Anterior cingulate cortex (tissue), 58 donors: Measurements from ENCODE around the gene IFI35.
A peak's percentile ranks its signal among the peaks of the same experiment; 100 is the strongest.

Experiments used
- DNase-seq, 58 donors: peaks; one replicate each; lab custom pipeline; 2025; lab: John Stamatoyannopoulos, UW

The IFI35 gene

GRCh38 chr17:43020789-43021740 lies 14.5 kb downstream of the IFI35 start:
- DNase-seq: peak in 35 of 58 donors; percentile 23 to 72 (median 46)

GRCh38 chr17:43021741-43022512 lies 15.3 kb downstream of the IFI35 start, which contains the start of gene VAT1:
TSS of gene VAT1 (minus strand) at chr17:43022385. CDS start at chr17:43022322, 63 bp downstream.
- DNase-seq: peak in 56 of 58 donors; percentile 18 to 78 (median 57)

- peak in 57 of 58 donors; percentile 12 to 93 (median 80) for DNase-seq
These were observed 18.1 kb downstream of the IFI35 start, which contains the start of gene RND2 for GRCh38 chr17:43024407-43025289. TSS of gene RND2 (plus strand) at chr17:43025231. CDS start at chr17:43025348, 117 bp downstream.

DNA sequence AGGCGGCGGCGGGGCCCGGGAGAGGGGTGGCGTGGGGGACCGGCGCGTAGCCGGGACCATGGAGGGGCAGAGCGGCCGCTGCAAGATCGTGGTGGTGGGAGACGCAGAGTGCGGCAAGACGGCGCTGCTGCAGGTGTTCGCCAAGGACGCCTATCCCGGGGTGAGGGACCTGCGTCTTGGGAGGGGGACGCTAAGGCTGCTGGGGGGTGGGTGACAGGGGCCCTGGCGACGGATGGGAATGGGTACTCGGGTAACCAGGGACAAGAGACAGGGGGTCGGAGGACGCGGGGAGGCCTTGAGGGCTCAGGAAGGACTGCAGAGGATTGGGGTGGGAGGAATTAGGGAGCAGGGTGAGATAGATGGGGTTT lies 18.7 kb downstream of the IFI35 start:
- no peak for DNase-seq

GRCh38 chr17:43025766-43026537 lies 19.4 kb downstream of the IFI35 start:
- no peak for DNase-seq

GRCh38 chr17:43026595-43026994 lies 20.0 kb downstream of the IFI35 start:
- DNase-seq: no peak

- no peak for DNase-seq
These were observed 20.8 kb downstream of the IFI35 start for GRCh38 chr17:43027091-43028032.

- no peak for DNase-seq
These were observed 21.8 kb downstream of the IFI35 start for GRCh38 chr17:43028221-43028861.

DNA sequence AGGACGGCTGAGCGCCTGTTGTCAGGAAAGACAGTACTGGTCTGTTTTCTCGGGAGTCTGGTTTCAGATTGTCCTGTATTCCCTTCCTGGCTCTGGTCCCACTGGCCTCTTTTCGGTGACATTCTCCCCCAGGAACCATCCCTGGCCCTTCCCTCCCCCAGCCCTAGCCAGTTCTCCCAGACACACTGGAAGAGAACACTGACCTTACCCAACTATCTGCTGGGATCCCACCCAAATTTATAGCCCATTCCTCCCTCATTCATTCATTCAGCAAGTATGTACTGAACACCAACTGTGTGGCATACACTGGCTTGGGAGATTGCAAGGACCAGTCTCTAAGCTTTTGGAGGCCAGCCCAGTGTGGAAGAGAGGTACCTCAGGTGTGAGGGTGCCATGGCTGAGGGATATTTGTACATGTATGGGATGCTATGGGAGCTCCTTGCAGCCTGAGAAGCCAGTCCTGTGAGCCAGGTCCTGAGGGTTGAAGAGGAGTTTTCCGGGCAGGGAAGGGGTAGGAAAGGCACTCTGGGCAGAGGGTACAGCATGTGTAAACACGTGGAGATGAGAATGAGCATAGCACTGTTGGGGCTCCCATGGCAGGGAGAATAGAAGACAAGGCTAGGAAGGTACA lies 23.7 kb downstream of the IFI35 start:
- peak in 11 of 58 donors; percentile 7 to 50 (median 21) for DNase-seq

GRCh38 chr17:43031666-43032065 lies 25.1 kb downstream of the IFI35 start:
- no peak for DNase-seq

- DNase-seq: peak in 3 of 58 donors; percentile 14 to 38 (median 21)
These were observed 27.6 kb downstream of the IFI35 start for GRCh38 chr17:43033948-43034881.

- DNase-seq: no peak
These were observed 28.3 kb downstream of the IFI35 start for GRCh38 chr17:43034894-43035293.

DNA sequence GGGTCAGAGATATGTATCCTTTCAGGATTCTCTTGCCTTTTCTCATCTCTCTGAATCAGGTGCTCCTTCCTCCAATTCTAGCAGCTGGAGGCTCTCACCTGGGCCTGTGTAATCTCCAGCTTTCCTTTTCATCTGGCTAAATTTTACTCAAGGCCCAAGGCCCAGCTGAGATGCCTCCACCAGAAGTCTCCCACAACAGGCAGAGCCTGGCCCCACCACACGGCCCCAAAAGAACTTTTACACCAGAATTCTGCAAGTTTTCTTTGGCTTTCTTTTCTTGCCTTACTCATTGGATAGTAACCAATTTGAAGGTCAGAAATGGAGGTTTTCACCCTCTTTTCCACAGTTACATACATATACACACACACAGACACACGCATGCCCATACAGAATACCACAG lies 33.1 kb downstream of the IFI35 start:
- DNase-seq: no peak

- no peak for DNase-seq
These were observed 34.1 kb downstream of the IFI35 start for GRCh38 chr17:43040655-43041054.

GRCh38 chr17:43042025-43042628 lies 35.5 kb downstream of the IFI35 start:
- DNase-seq: no peak

GRCh38 chr17:43043307-43043706 lies 36.7 kb downstream of the IFI35 start:
- no peak for DNase-seq
